Measurements from ENCODE around the gene PEX11G.

DNA sequence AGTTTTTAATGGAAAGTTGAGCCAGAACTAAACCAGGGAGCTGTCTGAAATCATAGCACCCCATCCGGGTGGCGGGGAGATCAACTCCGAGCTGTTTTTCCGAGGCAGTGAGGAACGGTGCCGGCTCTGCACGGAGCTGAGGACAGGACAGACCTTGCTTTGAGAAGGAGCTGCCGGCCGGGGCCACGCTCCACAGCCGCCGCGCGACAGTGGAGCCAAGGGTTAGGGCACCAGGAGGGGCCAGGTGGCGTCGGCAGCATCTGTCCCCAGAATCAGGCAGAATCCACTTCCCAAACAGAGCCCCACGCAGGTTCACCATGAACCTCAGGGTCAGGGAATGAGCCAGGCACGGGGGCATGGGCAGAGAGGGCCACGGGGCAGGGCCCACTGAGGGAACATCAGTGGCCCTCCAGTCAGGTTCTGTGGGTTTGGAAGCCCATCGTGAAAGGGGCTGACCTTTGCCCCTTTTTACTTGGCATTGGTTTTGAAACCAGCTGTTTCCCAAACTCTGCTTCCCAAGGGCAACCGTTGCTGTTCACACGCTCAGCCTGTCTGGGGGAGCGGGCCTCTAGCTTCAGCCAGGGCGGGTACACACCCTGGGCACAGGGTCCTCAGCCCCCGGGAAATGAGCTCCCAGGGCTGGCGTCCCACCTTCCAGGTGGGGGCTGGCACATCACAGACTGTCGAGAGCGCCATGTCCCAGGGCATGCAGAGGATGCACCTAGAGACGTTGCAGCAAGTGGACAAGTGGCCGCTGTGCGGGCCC, 18.1 kb downstream of the PEX11G start:
- TF ChIP-seq, protein P1, sequence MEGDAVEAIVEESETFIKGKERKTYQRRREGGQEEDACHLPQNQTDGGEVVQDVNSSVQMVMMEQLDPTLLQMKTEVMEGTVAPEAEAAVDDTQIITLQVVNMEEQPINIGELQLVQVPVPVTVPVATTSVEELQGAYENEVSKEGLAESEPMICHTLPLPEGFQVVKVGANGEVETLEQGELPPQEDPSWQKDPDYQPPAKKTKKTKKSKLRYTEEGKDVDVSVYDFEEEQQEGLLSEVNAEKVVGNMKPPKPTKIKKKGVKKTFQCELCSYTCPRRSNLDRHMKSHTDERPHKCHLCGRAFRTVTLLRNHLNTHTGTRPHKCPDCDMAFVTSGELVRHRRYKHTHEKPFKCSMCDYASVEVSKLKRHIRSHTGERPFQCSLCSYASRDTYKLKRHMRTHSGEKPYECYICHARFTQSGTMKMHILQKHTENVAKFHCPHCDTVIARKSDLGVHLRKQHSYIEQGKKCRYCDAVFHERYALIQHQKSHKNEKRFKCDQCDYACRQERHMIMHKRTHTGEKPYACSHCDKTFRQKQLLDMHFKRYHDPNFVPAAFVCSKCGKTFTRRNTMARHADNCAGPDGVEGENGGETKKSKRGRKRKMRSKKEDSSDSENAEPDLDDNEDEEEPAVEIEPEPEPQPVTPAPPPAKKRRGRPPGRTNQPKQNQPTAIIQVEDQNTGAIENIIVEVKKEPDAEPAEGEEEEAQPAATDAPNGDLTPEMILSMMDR (IDR thresholded peaks at IDR 0.05 in 8 of 11, conservative IDR thresholded peaks at IDR 0.05 in 3 of 11), result no peak
- TF ChIP-seq POLR2A (IDR thresholded peaks at IDR 0.05) (no peak), POLR2AphosphoS5 (IDR thresholded peaks at IDR 0.05) (peak in 1 of 3 donors; percentile 37)

Data from spleen (tissue), 7 donors.